ENCODE measurements around the gene MYH16. TPM values are rescaled to one million over a fixed set of nuclear protein-coding genes. Genes with fewer than 3 reads are reported as not detected.

MYH16 gene
- 0.93 and 1.1 TPM in 2 replicates for total RNA-seq

DNA sequence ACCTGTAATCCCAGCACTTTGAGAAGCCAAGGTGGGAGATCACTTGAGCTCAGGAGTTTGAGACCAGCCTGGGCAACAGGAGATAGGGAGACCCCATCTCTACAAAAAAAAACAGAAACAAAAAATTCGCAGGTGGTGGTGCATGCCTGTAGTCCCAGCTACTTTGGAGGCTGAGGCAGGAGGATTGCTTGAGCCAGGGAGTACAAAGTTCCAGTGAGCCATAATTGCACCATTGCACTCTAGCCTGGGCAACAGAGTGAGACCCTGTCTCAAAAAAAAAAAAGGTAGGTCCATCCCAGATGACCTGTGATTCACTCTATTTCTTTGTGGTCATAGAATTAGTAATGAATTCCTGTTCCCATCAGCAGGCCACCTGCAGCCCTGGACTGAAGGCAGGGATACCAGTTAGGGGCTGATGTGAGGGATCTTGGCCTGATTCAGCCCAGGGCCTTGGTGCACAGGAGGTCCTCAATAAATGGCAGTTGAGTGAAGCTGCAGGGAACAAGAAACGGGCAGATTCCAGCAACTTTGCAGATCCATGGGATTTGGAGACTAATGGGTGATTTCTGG, at the start of gene MYH16:
Gene MYH16, plus strand, starts transcription at position 364 of the 570 bp plus-strand sequence.

DNA sequence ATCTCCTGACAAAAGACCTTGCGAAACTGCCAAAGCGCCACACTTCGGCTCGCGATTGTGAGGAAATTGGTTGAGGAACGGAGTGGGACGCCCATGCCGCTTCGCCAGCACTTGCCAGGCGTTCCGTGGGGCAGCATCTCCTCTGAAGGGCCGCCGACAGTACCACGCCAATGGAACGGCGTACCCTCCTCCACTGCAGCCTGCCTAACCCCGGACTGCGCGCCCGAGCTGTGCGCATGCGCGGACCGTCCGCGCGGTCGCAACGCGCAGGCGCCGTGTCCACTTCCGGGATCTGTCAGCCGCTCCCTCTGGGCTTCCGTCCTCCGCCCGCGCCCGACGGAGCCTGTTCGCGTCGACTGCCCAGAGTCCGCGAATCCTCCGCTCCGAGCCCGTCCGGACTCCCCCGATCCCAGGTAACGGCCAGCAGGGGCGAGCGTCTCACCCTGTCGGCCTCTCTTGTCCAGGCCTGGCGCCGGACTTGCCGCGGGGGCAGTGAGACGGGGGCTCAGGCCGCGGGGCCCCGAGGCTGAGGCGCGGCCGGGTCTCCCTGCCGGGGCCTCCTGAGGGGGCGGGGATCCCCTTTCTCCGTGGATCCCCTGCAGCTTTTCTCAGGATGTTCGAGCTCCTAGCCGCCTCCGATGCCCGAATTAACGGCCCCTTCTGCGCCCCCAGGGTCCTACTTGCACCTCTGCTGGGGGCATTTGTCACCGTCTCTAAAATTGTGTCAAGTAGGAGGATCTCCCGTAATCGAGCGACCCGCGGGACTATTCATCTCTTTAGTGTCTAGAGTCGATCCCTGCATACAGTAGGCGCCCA, 53.2 kb downstream of the MYH16 start, which contains the start of gene ARPC1A:
Gene ARPC1A, plus strand, starts transcription at position 307 of the 816 bp plus-strand sequence. CDS start 7,456 bp downstream, outside the sequence.

Other genes starting within 250 kb of the MYH16 start
- gene SMURF1, start 128.7 kb upstream of the MYH16 start, total RNA-seq, result 25.3 and 30.3 TPM in 2 replicates
- gene KPNA7, start 64.7 kb upstream of the MYH16 start, total RNA-seq, result not detected in 2 replicates
- gene ARPC1A, start 53.1 kb downstream of the MYH16 start, total RNA-seq, result 229 and 254 TPM in 2 replicates
- 353 and 402 TPM in 2 replicates for gene ARPC1B, start 101.9 kb downstream of the MYH16 start, total RNA-seq
- gene PDAP1, start 135.8 kb downstream of the MYH16 start, total RNA-seq, result 61.8 and 81.7 TPM in 2 replicates
- 87.8 and 169 TPM in 2 replicates for gene BUD31, start 136.1 kb downstream of the MYH16 start, total RNA-seq
- gene PTCD1, start 166.0 kb downstream of the MYH16 start, total RNA-seq, result 3.3 and 4.0 TPM in 2 replicates
- 26.5 and 30.5 TPM in 2 replicates for gene CPSF4, start 166.1 kb downstream of the MYH16 start, total RNA-seq
- 404 and 586 TPM in 2 replicates for gene ATP5MF, start 193.3 kb downstream of the MYH16 start, total RNA-seq
- gene ZNF789, start 200.1 kb downstream of the MYH16 start, total RNA-seq, result 9.8 and 11.9 TPM in 2 replicates
- 24.2 and 27.4 TPM in 2 replicates for gene ZNF394, start 227.4 kb downstream of the MYH16 start, total RNA-seq
- 13.6 and 14.8 TPM in 2 replicates for gene ZKSCAN5, start 231.8 kb downstream of the MYH16 start, total RNA-seq